Astrocyte of the cerebellum (primary cell): Measurements from ENCODE around the gene B3GAT1.

ENCODE experiments used
- DNase-seq: peaks from one replicate; pipeline ENCODE4 v3.0.0-alpha.2; 2011; ENCODE audit warnings: low read depth
- H3K4me3 ChIP-seq: 2 replicates; pipeline ENCODE4 v1.5.1; 2011; ENCODE audit warnings: mild to moderate bottlenecking, low read depth, low read length, moderate library complexity
- CTCF ChIP-seq: IDR thresholded peaks from 2 replicates; pipeline ENCODE4 v1.5.1; 2012; ENCODE audit warnings: low read length, low read depth, moderate library complexity, mild to moderate bottlenecking; ENCODE audit errors: missing control alignments
- in situ Hi-C: cut with HindIII; loops from 2 replicates; pipeline ENCODE4 v1.10.0; 2017; ENCODE audit warnings: low sequenced_read_pairs

Gene B3GAT1

GRCh38 chr11:134423106-134423505 lies 11.1 kb upstream of the B3GAT1 start:
- DNase-seq: no peak
- in situ Hi-C loops: no loop called here
- TF ChIP-seq CTCF: no peak
- H3K4me3 ChIP-seq: no peak overlapping the region

- no peak for DNase-seq
- TF ChIP-seq CTCF: no peak
- in situ Hi-C loops: no loop called here
- H3K4me3 ChIP-seq: no peak overlapping the region
These were observed 6.1 kb upstream of the B3GAT1 start for GRCh38 chr11:134417871-134418840.

DNA sequence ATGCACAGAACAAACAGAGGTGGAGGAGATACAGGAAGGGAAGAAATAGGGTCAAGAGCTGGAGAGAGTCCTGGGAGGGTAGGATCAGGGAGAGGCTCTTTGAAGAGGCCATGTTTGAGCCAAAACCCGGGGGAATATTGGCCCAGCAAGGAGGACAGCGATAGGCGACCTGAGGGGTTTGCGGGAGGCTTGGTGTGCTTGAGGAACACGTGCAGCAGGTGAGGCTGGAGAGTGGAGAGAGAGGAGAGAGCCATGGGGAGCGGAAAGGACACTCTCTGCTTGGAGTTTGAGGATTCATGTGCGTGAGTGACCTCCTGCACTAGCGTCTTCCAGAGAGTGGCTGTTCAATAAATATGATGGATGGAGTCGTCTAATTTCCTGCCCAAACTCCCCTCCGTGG lies 4.7 kb upstream of the B3GAT1 start:
- no peak for TF ChIP-seq CTCF
- no peak for DNase-seq
- no peak overlapping the region for H3K4me3 ChIP-seq
- in situ Hi-C loops: no loop called here

DNA sequence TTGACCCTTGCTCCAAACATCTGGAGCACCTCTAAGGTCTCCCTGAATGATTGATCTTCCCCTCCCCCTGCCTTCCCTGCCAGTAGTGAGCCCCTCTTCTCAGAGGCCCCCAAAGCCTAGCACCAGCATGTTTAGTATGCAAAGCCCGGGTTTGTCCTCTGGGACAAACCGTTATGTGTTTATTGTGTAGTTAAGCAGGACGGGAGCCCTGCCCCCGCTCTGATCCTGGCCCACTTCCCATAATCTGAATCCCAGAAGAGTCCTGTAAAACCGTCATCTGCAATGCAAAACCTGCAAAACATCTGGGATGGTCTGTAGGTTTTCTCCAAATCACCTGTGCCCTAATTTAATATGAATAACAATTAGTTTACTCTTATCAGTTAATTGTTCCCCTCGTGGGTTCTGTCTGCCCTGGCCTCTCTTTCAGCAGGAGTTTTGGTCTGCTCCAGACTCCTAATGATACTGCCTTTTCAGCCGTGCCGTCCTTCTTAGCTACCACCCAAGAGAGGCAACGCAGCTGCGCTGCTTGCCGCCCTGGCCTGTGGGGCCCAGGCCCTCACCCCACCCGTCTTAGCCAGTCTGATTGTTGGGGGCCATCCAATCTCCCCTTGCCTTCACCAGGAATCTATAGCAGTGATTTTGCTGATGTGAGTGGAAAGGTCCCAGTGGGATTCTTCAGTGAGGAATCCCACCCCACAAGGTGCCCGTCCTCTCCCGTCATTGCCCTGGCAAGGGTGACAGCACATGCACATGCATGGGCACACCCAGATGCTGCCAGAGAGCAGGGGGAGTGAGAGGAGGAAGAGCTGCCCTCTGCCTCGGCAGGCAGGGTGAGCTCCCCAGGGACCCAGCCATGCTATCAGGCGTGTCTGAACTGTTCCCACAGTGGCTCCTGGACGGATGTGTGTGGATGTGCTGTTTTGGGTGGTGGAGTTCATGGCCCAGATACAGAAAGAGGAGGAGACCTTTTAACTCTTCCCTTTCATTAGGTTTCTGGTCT lies 3.0 kb upstream of the B3GAT1 start:
- no peak for DNase-seq
- no peak for TF ChIP-seq CTCF
- in situ Hi-C loops: no loop called here
- H3K4me3 ChIP-seq: no peak overlapping the region

- DNase-seq: no peak
- in situ Hi-C loops: no loop called here
- no peak overlapping the region for H3K4me3 ChIP-seq
- no peak for TF ChIP-seq CTCF
These were observed 2.0 kb upstream of the B3GAT1 start for GRCh38 chr11:134413826-134414731.
